Colonic mucosa (tissue), 4 donors: ENCODE data around the gene TEKT1. TPM values are rescaled to one million over a fixed set of nuclear protein-coding genes. Genes with fewer than 3 reads are reported as not detected.
"Not testable (repeated sequence)": the region's sequence is repeated elsewhere in the genome, so short reads cannot be mapped to it uniquely, and the experiment has no call there.

Experiments
- DNase-seq: peaks from one replicate; pipeline ENCODE4 v3.0.0-alpha.2; 2020
- H3K27ac ChIP-seq: fragments of 200-600 bp; one replicate; pipeline ENCODE4 v1.8.0; 2021
- H3K27me3 ChIP-seq: fragments of 200-600 bp; one replicate; pipeline ENCODE4 v1.8.0; 2021
- H3K36me3 ChIP-seq: fragments of 200-600 bp; one replicate; pipeline ENCODE4 v1.8.0; 2021
- H3K4me1 ChIP-seq: fragments of 200-600 bp; one replicate; pipeline ENCODE4 v1.8.0; 2021; ENCODE audit warnings: mild to moderate bottlenecking
- H3K4me3 ChIP-seq: fragments of 200-600 bp; one replicate; pipeline ENCODE4 v1.8.0; 2021
- H3K9ac ChIP-seq, 2 donors: one replicate each; pipeline ENCODE4 v1.7.0; 2013; ENCODE audit warnings: control low read depth in 2 of 2, low read depth in 2 of 2, low read length in 2 of 2
- H3K9me3 ChIP-seq: fragments of 200-600 bp; one replicate; pipeline ENCODE4 v1.8.0; 2021
- CTCF ChIP-seq: fragments of 200-600 bp; IDR thresholded peaks from one replicate; pipeline ENCODE4 v1.8.0; 2022; ENCODE audit warnings: antibody characterized with exemption, mild to moderate bottlenecking
- intact Hi-C: fragments of 100-400 bp; cut with DNase I; formaldehyde crosslinking; loops from one replicate; pipeline ENCODE4 v1.14.1; 2022
- total RNA-seq, 2 donors: library from RNA; stranded (reverse); fragmentation: NEBNext Ultra II Directional in 1 of 2; extraction: Animal tissue kit (Norgen Biotek cat#: 25700) in 1 of 2; gene quantifications; one replicate each; pipeline ENCODE4 v1.2.1, GENCODE V29; 2021
- donor health status: healthy.
- donor health status: DM: no; HTN: no; CAD: no.
- donor health status: DM: no; HTN: no; CAD: no.

TEKT1 gene
- not detected for total RNA-seq

GRCh38 chr17:6831661-6832263, at the start of gene TEKT1:
TSS of gene TEKT1 (minus strand) at chr17:6831729. CDS start at chr17:6830376, 1,353 bp downstream.
- H3K27me3 ChIP-seq, result peaks cover 28% of the 10 kb centered on the region
- DNase-seq, result peak; percentile 55
- H3K4me3 ChIP-seq, result peak within 1 kb of the TSS; percentile 17
- no peak within 1 kb of the TSS for H3K9ac ChIP-seq
- peaks cover 5% of the 10 kb centered on the region for H3K4me1 ChIP-seq
- intact Hi-C loops, result loop anchor here (10.0 kb wide), 1 partner anchor 167 kb away; no protein-coding TSS in a partner anchor
- H3K36me3 ChIP-seq, result no peaks in the 10 kb centered on the region
- no peak for TF ChIP-seq CTCF
- no peaks in the 10 kb centered on the region for H3K9me3 ChIP-seq
- H3K27ac ChIP-seq, result no peak within 1 kb of the TSS

GRCh38 chr17:6879221-6879975, 47.9 kb upstream of the TEKT1 start:
- H3K36me3 ChIP-seq, H3K27ac ChIP-seq, H3K4me1 ChIP-seq, intact Hi-C loops, H3K27me3 ChIP-seq, DNase-seq, H3K9me3 ChIP-seq, H3K4me3 ChIP-seq, H3K9ac ChIP-seq: not testable (repeated sequence)

- H3K4me1 ChIP-seq, intact Hi-C loops: not testable (repeated sequence)
Measured at GRCh38 chr17:6875276-6875675, 43.7 kb upstream of the TEKT1 start.

GRCh38 chr17:6872936-6873335, 41.4 kb upstream of the TEKT1 start:
- no peak overlapping the region for H3K9ac ChIP-seq
- DNase-seq, result no peak
- no peaks in the 10 kb centered on the region for H3K4me1 ChIP-seq
- TF ChIP-seq CTCF, result no peak
- no peaks in the 10 kb centered on the region for H3K9me3 ChIP-seq
- intact Hi-C loops, result no loop called here
- H3K36me3 ChIP-seq, result no peaks in the 10 kb centered on the region
- no peaks in the 10 kb centered on the region for H3K27me3 ChIP-seq
- H3K4me3 ChIP-seq, result no peak overlapping the region
- no peak overlapping the region for H3K27ac ChIP-seq

More at GRCh38 chr17:6875276-6875675, 43.7 kb upstream of the TEKT1 start:
- H3K36me3 ChIP-seq, H3K9ac ChIP-seq, H3K9me3 ChIP-seq, H3K27me3 ChIP-seq, H3K4me3 ChIP-seq, DNase-seq, H3K27ac ChIP-seq: not testable (repeated sequence)

- H3K9me3 ChIP-seq, result no peaks in the 10 kb centered on the region
- H3K4me3 ChIP-seq, result no peak overlapping the region
Measured at GRCh38 chr17:6870841-6871240, 39.3 kb upstream of the TEKT1 start.

GRCh38 chr17:6868582-6868981, 37.1 kb upstream of the TEKT1 start:
- intact Hi-C loops, result no loop called here
- H3K4me3 ChIP-seq, result no peak overlapping the region
- H3K9ac ChIP-seq, result no peak overlapping the region
- H3K9me3 ChIP-seq, result no peaks in the 10 kb centered on the region
- no peak for DNase-seq
- H3K27me3 ChIP-seq, result no peaks in the 10 kb centered on the region
- H3K4me1 ChIP-seq, result no peaks in the 10 kb centered on the region
- no peak overlapping the region for H3K27ac ChIP-seq
- TF ChIP-seq CTCF, result no peak
- no peaks in the 10 kb centered on the region for H3K36me3 ChIP-seq

More at GRCh38 chr17:6870841-6871240, 39.3 kb upstream of the TEKT1 start:
- Histone ChIP-seq H3K36me3 (no peaks in the 10 kb centered on the region), H3K27me3 (no peaks in the 10 kb centered on the region), H3K4me1 (no peaks in the 10 kb centered on the region), H3K27ac (no peak overlapping the region), H3K9ac (no peak overlapping the region)
- DNase-seq, result no peak
- intact Hi-C loops, result no loop called here
- no peak for TF ChIP-seq CTCF
